Dermis microvascular lymphatic vessel endothelial cell (primary cell): ENCODE data around the gene NRDE2. TPM values are rescaled to one million over a fixed set of nuclear protein-coding genes. Genes with fewer than 3 reads are reported as not detected.
A peak's percentile ranks its signal among the peaks of the same experiment; 100 is the strongest.

Experiments used
- DNase-seq, 2 donors: peaks; one replicate each; pipeline versions ENCODE4 v3.0.0 to v3.0.0-alpha.2; 2010; ENCODE audit warnings: low read depth in 2 of 2
- total RNA-seq: library from RNA; depleted of rRNA; stranded (reverse); fragments of >200 nt; gene quantifications from 2 replicates; pipeline ENCODE4 v1.2.1, GENCODE V29; 2014

Gene NRDE2, protein sequence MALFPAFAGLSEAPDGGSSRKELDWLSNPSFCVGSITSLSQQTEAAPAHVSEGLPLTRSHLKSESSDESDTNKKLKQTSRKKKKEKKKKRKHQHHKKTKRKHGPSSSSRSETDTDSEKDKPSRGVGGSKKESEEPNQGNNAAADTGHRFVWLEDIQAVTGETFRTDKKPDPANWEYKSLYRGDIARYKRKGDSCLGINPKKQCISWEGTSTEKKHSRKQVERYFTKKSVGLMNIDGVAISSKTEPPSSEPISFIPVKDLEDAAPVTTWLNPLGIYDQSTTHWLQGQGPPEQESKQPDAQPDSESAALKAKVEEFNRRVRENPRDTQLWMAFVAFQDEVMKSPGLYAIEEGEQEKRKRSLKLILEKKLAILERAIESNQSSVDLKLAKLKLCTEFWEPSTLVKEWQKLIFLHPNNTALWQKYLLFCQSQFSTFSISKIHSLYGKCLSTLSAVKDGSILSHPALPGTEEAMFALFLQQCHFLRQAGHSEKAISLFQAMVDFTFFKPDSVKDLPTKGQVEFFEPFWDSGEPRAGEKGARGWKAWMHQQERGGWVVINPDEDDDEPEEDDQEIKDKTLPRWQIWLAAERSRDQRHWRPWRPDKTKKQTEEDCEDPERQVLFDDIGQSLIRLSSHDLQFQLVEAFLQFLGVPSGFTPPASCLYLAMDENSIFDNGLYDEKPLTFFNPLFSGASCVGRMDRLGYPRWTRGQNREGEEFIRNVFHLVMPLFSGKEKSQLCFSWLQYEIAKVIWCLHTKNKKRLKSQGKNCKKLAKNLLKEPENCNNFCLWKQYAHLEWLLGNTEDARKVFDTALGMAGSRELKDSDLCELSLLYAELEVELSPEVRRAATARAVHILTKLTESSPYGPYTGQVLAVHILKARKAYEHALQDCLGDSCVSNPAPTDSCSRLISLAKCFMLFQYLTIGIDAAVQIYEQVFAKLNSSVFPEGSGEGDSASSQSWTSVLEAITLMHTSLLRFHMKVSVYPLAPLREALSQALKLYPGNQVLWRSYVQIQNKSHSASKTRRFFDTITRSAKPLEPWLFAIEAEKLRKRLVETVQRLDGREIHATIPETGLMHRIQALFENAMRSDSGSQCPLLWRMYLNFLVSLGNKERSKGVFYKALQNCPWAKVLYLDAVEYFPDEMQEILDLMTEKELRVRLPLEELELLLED
- 6.4 and 7.3 TPM in 2 replicates for total RNA-seq

DNA sequence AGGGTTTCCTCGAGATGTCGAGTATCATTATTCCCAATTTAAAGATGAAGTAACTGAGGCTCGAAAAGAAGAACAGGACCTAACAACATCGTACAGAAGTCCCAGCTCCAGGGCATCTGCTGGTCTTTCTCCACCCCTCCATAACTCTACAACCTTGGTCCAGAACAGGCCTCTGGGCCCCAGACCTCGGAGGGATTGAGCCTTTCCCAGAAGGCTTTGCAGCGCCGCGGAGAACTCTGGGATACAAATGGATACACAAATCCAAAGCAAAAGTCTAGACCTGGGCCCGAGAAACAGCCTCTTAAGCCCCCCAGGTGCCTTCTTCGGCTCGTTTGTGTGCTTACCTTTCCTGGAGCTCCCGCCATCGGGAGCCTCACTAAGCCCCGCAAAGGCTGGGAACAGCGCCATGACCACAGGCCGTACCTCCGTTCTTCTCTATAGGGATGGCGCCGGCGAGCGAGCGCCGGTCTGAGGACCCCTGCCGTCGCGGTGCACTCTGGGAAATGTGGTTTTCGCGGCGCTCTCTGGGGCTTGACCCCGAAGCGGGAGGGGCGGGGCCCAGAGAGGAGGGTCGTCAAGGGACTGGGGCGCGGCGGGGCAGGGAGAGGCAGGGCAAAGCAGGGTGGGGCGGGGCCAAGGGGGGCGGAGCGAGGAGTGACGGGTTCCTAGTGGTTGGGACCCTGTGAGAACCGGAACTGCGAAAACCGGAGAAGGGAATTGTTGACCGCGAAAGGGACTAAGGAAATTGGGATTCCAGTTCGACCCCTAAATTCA lies at the start of gene NRDE2:
NRDE2 (minus strand) TSS at position 445 of the 774 bp plus-strand sequence; CDS start at position 408, 37 bp downstream.
- peak; percentile 89 to 96 for DNase-seq

DNA sequence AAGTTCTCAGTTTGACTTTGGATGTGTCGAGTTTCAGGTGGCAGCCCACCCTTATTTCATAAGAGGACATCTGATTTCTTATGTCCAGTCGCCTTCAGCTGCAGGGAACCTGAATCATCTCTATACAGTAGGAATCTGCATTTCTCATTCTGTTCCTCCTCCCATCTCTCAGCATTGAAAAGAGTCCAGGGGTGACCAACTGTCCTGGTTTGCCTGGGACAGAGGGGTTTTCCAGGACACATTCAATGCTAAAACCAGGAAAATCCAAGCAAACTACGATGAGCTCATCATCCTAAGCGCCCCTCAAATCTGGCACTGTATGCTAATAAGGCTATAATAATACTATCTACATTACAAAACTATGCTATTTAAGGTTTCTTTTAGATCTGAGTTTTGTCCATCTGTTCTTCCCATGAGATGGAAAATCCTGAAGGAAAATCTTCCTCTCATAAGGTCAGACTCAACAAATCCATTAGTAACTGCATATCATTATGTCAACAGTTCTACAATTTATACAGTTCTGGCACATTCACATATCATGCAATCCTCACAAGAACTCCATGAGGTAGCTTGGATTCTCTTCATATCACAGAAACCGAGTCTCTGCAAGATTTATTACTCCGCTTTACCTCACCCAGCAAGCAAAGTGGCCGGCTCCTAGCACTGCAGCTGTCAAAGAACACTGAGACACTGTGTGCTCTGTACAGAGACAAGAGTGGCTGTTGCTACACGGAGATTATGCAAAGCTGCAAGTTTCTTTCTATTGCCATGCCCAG lies 49.5 kb upstream of the NRDE2 start:
- DNase-seq: no peak

DNA sequence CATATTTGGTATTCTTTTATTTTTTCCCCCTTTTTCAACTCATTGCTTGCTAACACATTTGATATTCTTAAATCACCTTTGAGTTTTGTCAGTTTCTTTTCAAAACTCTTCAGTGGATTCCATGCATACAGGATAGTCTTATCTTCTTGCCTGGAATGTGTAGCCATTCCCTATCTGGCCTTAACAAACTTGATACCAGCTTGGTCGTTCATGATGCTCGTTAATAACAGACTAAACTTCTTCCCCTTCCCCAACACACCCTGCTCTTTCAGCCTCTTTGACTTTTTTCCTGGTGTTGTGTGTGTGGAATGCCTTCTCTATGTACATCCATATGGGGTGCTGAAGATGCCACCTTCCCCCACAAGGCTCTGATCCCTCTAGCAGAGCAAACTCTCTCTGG lies 47.4 kb upstream of the NRDE2 start:
- DNase-seq: no peak

DNA sequence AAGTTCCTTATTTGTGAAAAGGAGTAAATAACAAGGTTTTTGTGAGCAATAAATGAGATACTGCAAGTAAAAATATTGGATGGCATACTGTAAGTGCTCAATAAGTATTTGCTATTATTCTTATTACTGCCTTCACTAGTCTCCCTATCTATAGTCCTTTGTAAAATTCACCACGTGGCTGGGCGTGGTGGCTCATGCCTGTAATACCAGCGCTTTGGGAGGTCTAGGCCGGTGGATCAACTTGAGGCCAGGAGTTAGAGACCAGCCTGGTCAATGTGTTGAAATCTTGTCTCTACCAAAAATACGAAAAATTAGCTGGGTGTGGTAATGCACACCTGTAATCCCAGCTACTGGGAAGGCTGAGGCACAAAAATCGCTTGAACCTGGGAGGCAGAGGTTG lies 46.5 kb upstream of the NRDE2 start:
- no peak for DNase-seq

DNA sequence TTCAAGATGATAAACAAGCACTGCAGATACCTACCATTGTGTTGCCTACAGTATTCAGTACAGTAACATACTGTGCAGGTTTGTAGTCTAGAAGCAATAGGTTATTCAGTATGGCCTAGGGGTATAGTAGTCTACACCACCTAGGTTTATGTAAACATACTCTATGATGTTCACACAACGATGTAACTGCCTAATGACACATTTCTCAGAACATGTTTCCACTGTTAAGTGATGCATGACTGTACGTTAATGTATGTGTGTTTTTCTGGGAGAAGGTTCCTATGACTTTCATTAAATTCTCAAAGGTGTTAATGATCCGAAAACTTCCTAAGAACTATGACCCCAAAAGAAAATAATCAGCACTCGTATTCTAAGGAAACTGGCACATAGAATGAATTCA lies 44.2 kb upstream of the NRDE2 start:
- DNase-seq: no peak

DNA sequence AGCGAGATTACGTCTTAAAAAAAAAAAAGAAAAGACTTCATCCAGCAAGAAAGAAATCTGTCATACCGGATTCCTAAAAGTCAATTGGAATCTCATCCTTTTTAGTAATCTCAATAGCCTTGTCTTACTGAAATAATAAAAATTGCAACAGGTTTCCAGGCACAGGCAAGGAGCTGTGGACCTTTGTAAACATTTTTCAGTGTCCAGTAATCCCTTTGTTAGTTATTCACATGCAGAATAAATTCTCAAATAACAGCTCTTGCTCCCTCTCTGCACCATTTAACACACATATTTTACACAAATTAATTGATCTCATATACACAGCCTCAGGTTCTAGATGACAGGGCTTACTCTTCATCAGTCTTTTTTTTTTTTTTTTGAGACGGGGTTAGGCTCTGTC lies 43.1 kb upstream of the NRDE2 start:
- no peak for DNase-seq

DNA sequence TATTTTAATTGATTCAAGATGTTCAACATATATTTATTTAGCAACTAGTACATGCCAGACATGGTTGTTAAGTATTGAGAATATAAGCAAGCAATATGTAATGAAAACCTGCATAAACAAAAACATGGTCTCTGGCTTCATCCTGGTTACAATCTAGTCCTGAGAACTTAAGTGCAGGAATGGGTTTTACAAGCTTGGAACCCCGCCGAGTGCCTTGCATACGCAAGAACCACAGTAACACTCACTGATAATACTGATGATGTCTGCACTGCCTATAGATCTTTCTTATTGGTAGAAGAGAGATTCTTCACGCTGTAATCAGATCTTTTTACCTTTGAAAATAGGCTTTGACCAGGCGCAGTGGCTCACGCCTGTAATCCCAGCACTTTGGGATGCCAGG lies 42.1 kb upstream of the NRDE2 start:
- no peak for DNase-seq

DNA sequence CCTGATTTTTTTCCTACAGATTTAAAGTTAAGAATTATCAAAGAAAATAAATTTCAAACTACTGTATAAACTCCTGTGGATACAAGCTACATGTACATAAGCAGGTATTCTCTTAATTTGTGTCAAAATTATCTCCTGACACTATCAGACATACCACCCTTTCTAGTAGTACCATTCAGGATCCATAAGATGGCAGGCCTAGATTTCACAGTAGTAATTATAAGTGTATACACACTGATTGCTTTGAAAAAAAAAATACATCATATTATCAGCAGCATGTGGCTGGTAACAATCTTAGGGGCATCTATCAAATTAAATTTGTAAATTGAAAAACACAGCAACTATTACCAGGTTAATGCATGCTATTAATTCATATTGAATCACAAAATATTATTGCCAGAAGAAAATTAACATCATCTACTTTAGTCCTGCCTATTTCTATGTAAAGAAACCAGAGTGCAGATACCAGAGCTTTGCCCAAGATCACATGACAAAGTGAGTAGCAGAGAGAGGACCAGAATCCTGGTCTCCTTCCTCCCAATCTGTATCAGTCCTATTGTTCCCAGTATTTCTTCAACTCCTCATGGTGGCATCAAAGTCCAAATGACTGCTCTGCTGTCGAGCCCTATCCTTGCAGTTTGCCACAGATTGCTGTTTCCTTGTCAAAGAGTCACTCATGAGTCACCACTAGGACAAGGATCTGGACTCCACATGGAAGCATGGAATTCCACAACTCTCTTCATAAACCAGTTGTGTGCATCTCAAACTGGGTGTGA lies 37.4 kb upstream of the NRDE2 start:
- peak in 1 of 2 donors; percentile 19 for DNase-seq

DNA sequence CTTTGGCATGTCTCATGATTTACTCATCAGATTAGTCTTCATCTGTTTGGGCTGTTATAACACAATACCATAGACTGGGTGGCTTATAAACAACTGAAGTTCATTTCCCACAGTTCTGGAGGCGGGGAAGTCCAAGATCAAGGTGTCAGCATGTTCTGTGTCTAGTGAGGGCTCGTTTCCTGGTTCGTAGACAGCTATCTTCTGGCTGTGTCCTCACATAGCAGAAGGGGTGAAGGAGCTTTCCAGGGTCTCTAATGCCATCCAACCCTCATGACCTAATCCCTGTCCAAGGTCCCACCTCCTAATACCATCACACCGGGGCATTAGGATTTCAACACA lies 30.8 kb upstream of the NRDE2 start:
- DNase-seq: no peak

DNA sequence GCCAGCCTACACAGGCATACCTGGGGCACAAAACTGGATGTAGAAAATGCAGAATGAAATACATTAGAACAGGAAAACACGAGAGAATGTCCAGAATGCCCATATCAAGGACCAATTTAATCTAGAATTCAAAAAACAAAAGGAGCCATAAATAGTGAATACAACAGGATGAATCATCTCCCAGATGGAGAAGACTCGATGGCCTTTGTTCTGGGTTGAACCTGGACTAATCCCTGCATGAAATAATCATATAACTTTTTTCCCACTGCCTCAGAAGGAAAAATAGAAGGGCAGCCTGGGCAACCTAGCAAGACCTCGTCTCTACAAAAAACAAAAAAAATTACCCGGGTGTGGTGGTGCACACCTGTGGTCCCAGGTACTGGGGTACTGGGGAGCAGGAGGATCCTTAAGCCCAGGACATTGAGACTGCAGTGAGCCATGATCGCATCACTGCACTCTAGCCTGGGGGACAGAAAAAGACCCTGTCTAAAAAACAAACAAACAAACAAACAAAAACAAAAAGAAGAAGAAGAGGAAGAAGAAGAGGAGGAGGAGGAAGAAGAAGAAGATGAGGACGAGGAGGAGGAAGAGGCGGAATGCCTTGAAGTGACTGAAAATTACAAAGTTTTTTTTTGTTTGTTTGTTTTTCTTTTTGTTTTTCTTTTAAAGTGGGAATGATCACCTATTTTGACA lies 30.3 kb upstream of the NRDE2 start:
- no peak for DNase-seq

DNA sequence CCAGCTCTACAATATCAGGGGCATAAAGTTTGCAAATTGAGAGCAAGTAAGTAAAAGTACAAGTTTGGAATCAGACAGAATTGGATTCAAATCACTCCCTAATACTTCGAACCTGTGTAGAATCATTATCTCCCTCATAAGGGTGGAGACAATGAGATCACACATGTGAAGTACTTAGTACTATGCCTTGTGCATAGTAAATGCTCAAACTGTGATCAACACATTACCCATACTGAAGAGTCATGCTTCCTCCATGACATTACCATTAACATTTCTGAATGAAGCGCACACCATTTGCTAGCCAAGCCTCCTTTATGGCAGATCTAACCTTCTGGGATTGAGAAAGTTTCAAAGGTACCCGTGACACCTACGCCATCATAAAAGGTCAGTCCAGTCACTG lies 26.6 kb upstream of the NRDE2 start:
- DNase-seq: no peak

DNA sequence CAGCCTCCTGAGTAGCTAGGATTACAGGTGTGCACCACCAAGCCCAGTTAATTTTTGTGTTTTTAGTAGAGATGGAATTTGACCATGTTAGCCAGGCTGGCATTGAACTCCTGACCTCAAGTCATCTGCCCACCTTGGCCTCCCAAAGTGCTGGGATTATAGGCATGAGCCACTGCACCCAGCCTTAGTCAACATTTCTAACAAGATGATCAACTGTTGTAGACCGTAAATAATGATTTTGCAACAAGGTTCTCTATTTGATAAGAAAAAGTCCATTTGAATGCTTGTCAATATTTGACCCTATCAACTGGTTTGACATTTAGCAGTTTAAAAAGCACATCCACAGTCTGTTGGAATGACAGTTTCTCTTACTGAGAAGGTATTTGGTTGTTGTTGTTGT lies 25.2 kb upstream of the NRDE2 start:
- no peak for DNase-seq

DNA sequence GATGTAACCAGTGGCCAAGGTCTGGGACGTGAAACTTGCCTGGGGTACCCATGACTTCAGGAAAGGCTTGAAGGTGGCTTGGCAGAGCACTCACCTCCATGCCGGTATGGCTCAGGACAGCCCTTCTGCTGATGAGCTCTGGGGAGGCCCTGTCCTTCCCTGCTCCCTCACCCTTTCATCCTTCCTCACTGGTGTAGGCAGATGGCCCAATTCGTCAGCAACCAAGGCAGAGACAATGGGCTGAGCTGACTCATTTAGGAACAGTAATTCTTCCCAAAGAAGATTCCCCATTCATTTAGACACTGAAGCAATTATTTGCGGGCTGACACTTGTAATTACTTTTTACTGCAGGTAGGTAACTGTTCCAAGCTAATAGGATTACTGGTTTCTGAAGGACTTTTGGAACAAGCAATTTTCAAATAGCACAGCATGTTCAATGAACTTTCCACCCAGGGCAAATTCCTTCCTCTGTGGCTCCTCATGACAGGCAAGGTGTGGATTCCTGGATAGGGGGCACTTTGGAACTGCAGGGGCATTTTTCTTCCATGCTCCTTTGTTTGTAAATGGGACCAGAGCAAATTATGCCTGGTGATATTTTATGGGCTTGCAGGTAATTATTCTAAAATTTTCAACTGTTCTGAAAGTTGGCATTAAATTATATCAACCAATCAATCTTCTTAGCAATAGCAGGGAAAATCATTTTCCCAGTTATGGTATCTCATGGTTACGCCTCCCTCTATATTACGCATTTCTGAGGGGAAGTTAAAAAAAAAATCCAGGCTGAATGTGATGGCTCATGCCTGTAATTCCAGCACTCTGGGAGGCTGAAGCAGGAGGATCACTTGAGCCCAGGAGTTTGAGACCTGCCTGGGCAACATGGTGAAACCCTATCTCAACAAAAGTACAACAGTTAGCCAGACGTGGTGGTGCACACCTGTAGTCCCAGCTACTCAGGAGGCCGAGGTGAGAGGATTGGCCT lies 24.1 kb upstream of the NRDE2 start:
- no peak for DNase-seq

DNA sequence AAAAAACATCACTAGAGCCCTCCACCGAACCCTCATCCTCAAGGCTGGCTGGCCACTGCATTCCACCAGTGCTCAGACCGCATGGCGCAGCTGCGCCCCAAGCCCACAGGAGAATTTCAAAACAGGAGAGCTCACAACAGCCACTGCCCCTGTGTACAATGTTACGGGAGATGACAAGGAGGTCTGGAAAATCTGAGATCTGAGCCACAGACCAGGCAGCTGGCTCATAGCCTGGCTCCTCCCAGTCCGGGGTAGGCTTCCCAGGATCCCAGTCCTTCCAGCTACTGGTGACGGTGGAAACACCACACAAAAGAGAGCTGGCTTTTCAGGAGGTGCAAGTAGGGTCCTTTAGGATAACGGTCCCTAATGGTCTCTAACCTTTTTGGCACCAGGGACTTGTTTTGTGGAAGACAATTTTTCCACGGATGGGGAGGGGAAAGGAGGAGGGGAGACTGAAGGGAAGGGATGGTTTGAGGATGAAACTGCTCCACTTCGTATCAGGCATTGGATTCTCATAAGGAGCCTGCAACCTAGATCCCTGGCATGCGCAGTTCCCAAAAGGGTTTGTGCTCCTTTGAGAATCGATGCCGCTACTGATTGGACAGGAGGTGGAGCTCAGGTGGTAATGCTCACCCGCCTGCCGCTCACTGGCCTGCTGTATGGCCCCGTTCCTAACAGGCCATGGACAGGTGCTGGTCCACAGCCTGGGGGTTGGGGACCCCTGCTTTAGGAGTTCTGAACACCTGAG lies 23.0 kb upstream of the NRDE2 start:
- DNase-seq: no peak

DNA sequence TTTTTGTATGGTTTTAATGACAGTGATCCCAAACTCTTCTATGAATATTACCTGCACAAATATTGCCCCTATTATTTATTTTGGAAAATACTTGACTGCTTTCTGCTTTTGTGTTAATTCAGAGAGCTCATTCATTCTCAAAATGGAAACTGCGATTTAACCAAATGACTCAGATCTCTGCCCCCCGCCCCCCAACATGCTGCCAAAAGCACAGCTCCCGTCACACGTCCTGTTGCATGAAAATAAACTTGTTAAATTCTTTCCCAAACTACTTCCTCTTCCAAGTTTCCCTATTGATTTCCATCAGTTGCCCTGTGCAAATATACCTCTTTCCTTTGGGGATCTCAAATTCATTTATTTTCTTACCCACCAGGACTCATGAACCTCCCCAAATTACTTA lies 18.0 kb upstream of the NRDE2 start:
- peak in 1 of 2 donors; percentile 16 for DNase-seq

DNA sequence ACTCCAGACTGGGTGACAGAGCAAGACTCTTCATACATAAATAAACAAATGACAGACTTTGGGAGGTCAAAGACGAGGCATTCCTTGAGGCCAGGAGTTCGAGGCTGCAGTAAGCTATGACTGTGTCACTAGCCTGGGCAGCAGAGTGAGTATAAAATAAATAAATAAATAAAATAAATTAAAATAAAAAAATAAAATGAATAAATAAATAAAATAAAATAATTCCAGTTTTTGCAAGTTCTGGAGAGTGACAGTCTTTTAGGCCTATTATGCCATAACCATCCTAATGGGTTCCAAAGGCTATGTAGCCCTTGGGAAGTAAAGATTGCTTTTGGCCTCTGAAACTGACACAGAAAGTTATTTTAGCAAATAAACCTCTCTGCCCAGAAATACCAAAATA lies 16.5 kb upstream of the NRDE2 start:
- DNase-seq: no peak

DNA sequence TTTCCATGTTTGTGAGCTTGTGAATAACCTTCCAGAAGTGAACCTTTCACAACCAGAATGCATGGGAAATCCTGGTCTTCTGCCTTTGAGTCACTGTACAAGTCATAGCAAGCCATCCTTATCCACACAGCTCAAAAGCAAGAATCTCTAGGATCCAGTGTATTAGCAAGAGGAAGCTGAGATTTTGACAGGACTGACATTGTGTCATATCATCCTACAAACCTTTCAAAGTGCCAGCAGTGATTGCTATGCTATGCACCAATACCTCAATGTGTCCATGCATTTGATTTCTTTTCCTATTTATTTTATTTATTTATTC lies 13.5 kb upstream of the NRDE2 start:
- no peak for DNase-seq
